ENCODE data around the gene IPP.
"Not testable (repeated sequence)": the region's sequence is repeated elsewhere in the genome, so short reads cannot be mapped to it uniquely, and the experiment has no call there.

Gene IPP

DNA sequence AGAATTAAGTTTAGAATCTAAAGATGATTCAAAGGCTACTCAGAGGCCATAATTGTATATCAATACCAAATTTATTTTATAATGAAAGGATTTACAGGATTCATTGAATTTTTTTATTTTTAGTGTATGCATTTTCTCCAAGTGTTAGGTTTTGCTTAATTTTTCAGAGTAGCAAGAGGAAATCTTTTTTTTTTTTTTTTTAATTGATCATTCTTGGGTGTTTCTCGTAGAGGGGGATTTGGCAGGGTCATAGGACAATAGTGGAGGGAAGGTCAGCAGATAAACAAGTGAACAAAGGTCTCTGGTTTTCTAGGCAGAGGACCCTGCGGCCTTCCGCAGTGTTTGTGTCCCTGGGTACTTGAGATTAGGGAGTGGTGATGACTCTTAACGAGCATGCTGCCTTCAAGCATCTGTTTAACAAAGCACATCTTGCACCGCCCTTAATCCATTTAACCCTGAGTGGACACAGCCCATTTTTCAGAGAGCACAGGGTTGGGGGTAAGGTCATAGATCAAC, 10.8 kb downstream of the IPP start:
- DNase-seq, result not testable (repeated sequence)

- no peak for DNase-seq
Measured at GRCh38 chr1:45739137-45739536, 11.3 kb downstream of the IPP start.

DNA sequence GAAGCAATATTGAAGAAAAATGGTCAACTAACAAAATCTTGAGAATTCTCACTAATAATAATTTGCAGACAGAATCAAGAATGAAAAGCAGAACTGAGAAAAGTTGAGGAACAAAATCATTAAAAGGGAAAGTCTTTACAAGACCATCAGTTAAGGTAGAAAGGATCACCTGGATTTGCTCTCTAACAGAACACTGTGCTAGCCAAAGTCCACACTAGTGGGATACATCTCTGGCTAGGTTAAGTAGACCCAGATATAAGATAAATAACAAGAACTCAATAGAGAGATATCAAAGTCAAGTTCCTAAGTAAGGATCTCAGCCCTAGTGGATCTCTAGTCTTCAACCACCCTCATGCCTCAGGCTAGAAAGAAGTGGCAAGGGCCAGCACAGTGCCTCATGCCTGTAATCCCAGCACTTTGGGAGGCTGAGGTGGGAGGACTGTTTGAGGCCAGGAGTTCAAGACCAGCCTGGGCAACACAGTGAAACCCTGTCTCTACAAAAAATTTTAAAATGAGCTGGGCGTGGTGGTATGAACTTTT, 19.6 kb downstream of the IPP start:
- DNase-seq, result no peak

DNA sequence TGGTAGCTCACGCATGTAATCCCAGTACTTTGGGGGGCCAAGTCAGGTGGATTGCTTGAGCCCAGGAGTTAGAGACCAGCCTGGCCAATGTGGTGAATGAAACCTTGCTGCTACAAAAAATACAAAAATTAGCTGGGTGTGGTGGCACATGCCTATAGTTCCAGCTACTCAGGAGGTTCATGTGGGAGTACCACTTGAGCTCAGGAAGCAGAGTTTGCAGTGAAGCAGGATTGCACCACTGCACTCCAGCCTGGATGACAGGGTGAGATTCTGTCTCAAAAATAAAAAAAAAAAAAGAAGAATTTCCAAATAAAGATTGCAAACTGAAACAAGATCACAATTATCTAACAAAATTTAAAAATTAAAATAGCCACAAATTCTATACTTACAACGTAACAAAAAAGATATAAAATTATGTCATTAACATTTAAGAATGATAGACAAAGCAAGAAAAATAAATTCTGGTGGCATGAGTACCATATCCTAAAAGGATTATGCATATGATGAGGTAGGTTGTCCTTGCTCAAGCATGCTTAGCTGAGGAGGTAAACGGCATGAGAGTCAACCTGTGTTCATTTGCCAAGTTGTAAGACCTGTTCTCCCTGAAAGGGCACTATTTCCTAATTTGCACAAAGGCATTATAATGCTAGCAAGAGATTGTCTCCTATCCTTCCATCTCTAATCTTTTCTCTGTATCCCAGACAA, 20.2 kb downstream of the IPP start:
- peak; percentile 66 to 82 for DNase-seq

DNA sequence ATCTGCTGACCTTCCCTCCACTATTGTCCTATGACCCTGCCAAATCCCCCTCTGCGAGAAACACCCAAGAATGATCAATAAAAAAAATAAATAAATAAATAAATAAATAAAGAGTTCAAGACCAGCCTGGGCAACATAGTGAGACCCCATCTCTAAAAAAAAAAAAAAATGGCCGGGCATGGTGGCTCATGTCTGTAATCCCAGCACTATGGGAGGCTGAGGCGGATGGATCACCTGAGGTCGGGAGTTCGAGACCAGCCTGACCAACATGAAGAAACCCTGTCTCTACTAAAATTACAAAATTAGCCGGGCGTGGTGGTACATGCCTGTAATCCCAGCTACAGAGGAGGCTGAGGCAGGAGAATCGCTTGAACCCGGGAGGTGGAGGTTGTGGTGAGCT, 24.4 kb downstream of the IPP start:
- DNase-seq, result not testable (repeated sequence)

GRCh38 chr1:45723248-45723930, 27.1 kb downstream of the IPP start:
- DNase-seq, result no peak

DNA sequence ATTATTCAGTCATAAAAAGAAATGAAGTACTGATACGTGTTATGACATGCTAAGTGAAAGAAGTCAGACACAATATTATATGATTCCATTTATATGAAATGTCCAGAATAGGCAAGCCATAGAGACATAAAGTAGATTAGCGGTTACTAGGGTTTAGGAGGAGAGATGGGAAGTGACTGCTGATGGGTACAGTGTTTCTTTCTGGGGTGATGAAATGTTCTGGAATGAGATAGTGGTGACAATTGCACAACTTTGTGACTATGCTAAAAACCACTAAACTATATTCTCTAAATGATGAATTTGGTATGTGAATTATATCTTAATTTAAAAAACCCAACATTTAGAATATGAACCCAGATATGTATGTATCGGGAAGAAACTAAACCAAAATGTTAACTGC, 27.6 kb downstream of the IPP start:
- DNase-seq, result peak; percentile 52 to 68

GRCh38 chr1:45721207-45721606, 29.2 kb downstream of the IPP start:
- DNase-seq, result peak in 1 of 2 donors; percentile 6

DNA sequence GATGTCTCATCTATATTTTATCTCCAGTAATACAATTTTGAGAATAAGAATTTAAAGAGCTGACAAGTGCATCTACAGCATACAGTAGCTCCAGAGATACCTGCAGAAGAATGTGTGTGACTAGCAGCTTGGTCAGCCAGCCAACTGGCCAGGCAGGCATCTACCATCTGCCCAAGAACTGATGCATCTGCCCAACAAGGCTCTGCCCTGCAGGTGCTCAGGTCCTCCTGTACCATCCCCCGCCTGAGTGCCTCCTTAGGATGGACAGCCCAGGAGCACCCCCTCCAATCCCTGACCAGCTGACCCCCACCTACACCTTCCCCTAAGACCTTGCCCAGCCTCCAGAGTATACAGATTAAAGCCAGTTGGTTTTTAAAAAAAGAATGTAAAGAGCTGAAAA, 32.2 kb downstream of the IPP start:
- no peak for DNase-seq

GRCh38 chr1:45717386-45717785, 33.1 kb downstream of the IPP start:
- DNase-seq, result not testable (repeated sequence)

DNA sequence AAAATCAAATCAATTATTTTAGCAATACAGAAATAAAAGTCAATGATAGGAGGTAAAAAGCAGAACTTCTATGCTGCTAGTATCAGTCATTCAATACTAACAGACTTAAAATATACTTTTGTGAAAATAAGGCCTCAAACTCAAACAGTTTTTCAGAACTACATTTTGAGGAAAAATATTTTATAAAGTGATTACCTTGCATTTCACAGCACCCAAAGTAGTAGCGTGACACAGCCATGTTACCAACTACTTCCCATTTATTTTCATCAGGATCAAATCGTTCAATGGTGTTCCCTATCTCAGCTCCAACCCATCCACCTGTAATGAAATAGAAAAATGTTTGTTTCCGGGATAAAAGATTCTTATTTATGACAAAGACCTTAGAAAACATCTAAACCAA, 33.8 kb downstream of the IPP start:
- no peak for DNase-seq

DNA sequence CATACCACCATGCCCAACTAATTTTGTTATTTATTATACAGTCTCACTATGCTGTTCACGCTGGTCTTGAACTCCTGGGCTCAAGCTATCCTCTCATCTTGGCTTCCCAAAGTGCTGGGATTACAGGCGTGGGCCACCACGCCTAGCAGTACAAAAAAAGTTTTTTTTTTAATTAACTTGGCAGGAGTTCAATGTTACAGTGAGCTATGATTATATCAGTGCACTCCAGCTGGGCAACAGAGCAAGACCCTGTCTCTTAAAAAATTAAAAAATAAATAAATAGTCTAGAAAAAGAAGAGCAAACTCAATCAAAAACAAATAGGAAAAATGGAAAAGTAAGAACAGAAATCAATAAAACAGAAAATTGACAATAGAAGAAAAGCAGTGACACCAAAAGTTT, 36.7 kb downstream of the IPP start:
- DNase-seq, result no peak

DNA sequence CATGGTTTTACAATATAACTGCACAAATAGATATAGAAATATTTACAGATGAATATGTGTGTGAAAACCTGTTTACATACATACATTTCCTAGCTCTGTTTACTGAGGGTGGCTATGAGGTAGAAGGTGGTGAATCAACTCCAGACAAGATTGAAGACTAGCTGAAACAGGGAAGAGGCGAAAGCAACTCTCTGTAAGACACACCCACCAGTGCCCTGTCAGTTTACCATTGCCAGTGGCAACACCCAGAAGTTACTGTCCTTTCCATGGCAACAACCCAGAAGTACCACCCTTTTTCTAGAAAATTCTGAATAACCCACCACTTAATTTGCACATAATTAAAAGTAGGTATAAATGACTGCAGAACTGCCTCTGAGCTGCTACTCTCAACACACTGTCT, 45.8 kb downstream of the IPP start:
- no peak for DNase-seq

GRCh38 chr1:45694823-45695222, 55.6 kb downstream of the IPP start:
- DNase-seq, result no peak

DNA sequence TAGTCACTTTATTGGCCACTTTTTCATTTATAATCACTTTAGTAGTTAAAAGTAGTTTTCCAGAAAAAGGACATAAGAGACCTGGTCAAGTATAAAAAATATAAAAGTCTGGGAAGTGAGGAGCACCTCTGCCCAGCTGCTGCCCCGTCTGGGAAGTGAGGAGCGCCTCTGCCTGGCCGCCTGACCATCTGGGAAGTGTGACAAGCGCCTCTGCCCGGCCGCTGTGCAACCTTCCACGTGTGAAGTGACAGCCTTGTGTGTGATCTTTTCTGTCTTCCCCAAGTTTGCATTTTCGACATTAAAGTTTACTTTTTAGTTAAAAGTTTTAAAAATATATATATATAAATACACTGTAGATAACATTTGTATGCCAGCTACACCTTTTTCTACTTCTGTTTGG, 56.6 kb downstream of the IPP start:
- not testable (repeated sequence) for DNase-seq

GRCh38 chr1:45687754-45688740, 62.4 kb downstream of the IPP start, which contains the start of gene TMEM69:
Gene TMEM69, plus strand, starts transcription at chr1:45688181. Its CDS starts 2,888 bp downstream, at chr1:45691069.
- DNase-seq, result peak; percentile 89 to 92

GRCh38 chr1:45687014-45687753, 63.3 kb downstream of the IPP start:
- peak; percentile 100 for DNase-seq

DNA sequence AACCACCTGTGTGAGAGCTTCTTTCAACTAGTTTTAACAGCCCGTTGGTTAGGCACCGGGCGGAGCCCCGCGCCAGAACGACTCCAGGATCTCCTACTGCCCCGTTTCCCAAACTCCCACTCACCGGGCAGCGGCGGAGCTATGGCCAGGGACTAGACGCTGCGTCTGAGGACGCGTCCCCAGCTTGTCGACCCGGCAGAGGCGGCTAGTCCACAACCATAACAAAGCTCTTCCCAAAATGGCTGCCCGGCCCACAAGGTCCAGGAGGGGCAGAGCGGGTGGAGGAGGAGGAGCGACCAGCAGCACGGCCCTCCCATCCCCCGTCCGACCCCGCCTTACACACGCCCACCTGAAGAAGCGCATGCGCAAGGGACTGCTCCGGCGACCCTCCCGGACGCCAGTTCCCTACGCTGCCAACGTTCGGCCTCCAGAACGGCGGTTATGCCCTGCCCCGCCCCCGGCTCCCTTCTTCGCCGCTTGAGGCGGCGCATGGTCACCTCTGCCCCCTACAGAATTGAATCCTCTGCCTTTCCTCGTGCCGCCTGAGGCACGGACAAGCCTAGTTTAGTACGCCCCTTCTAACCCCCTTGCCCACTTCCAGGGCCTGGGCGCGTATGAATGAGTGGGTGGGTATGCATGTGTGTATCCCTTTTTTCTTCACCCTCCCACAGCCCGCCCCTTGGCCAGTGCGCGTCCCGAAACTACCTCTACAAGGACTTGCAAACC, 64.0 kb downstream of the IPP start, which contains the start of gene GPBP1L1:
GPBP1L1 (minus strand) TSS at position 246 of the 726 bp plus-strand sequence. CDS start 27,446 bp downstream, outside the sequence.
- DNase-seq, result peak; percentile 97 to 98

- peak; percentile 30 to 55 for DNase-seq
Measured at GRCh38 chr1:45686015-45686287, 64.5 kb downstream of the IPP start.

DNA sequence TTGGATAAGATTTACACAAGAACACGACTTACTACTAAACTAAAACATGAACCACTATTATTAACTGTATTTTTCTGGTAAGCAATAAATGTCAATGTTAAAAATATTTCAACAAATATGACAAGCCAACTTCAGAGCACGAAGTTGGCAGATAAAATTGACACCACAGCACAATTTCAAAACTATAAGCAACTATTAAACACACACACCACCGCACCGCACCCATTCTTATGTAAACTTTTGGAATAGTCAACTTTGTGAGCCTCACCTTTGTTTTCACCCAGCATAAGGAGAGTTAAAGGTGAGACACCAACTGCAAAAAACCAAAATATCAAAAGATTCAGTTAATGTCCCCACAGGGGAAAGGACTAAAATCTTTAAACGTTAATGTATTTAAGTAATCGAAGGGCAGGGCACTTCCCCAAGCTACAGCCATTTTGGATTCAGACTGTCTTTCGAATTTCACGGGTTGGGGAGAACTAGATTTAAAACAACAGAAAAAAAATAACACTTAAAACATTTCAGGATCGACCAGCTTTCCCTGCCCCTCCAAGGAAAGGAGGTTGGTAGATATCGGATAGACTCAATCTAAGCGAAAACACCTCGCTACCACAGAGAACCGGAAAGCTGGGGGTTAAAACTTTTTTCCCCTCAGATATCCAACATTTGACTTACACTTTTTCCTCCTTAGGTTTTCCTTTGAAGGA, 65.0 kb downstream of the IPP start:
- peak; percentile 47 to 51 for DNase-seq

Measured in inflammatory macrophage (primary cell).